Astrocyte of the spinal cord (primary cell): Measurements from ENCODE around the gene SMARCB1.
A peak's percentile ranks its signal among the peaks of the same experiment; 100 is the strongest.

Source experiments
- DNase-seq: peaks from one replicate; pipeline ENCODE4 v3.0.0; 2011; ENCODE audit warnings: low read depth, low spot score
- H3K4me3 ChIP-seq: 2 replicates; pipeline ENCODE4 v1.5.1; 2011; ENCODE audit warnings: low read depth, mild to moderate bottlenecking, low read length, moderate library complexity
- in situ Hi-C: cut with HindIII; loops from 2 replicates; pipeline ENCODE4 v1.10.0; 2017; ENCODE audit warnings: low sequenced_read_pairs
- TF ChIP-seq, protein P1 (sequence below): IDR thresholded peaks from 2 replicates; pipeline ENCODE4 v1.5.1; 2012; ENCODE audit warnings: low read depth, mild to moderate bottlenecking, low read length, inconsistent platforms

The SMARCB1 gene

DNA sequence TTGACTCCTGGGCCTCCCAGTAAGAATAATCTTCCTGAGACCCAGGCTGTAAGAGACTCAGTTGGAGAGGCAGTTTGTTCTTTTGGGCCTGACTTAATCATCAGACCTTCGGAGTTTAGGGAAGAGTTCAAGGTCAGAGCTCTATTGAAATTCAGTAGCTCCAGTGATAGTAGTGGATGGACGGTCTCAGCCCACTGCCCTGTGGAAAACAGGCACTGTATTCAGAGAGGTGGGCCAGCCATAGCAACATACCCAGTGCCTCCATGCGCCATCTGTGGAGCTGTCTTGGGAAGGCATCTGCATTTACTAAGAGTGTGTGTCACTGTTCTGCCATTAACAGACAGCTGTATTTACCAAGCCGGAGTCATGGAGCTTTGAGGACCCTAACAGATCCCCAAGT is 2.9 kb downstream of the SMARCB1 start:
- no peak for DNase-seq
- in situ Hi-C loops, result no loop called here
- H3K4me3 ChIP-seq, result no peak overlapping the region
- TF ChIP-seq, protein P1, sequence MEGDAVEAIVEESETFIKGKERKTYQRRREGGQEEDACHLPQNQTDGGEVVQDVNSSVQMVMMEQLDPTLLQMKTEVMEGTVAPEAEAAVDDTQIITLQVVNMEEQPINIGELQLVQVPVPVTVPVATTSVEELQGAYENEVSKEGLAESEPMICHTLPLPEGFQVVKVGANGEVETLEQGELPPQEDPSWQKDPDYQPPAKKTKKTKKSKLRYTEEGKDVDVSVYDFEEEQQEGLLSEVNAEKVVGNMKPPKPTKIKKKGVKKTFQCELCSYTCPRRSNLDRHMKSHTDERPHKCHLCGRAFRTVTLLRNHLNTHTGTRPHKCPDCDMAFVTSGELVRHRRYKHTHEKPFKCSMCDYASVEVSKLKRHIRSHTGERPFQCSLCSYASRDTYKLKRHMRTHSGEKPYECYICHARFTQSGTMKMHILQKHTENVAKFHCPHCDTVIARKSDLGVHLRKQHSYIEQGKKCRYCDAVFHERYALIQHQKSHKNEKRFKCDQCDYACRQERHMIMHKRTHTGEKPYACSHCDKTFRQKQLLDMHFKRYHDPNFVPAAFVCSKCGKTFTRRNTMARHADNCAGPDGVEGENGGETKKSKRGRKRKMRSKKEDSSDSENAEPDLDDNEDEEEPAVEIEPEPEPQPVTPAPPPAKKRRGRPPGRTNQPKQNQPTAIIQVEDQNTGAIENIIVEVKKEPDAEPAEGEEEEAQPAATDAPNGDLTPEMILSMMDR, result peak; percentile 21

- TF ChIP-seq, protein P1, result no peak
- in situ Hi-C loops, result no loop called here
- H3K4me3 ChIP-seq, result no peak overlapping the region
- no peak for DNase-seq
Observed at GRCh38 chr22:23790819-23791737, 4.3 kb downstream of the SMARCB1 start.

DNA sequence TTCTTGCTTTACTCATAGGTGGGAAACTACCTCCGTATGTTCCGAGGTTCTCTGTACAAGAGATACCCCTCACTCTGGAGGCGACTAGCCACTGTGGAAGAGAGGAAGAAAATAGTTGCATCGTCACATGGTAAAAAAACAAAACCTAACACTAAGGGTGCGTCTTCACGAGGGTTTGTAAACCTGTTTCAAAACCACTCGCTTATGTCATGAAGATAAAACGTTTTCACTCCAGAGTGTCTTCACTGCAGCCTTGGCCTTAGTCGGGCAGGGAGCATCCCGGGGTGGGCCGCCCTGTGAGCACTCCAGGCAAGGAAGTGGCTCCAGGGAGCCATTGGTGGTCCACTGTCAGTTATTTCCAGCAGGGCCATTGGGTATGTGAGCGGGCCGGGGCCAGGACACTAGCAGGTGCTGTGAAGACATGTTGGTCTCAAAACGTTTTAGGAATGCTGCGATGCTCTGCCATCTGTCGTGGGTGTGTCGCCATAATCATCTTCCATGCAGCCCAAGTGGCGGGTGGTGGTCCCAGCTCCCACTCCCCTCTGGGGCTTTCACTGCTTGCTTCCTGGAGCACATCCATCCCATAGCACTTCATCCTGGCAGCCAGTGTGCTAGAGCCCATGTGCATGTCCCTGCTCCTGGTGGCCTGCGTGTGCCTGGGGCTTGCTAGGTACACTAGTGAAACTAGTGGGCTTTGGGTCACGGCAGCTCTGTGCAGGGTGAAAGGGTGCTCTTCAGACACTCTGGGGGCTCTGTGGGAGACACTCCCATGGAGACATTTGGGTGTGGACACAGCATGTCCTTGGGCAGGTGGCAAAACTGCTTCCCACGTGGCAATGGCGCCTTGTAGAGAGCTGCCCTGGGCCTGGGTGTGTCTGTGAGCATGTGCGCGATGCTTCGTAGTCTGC is 5.2 kb downstream of the SMARCB1 start:
- no peak overlapping the region for H3K4me3 ChIP-seq
- TF ChIP-seq, protein P1, result no peak
- in situ Hi-C loops, result no loop called here
- DNase-seq, result no peak

DNA sequence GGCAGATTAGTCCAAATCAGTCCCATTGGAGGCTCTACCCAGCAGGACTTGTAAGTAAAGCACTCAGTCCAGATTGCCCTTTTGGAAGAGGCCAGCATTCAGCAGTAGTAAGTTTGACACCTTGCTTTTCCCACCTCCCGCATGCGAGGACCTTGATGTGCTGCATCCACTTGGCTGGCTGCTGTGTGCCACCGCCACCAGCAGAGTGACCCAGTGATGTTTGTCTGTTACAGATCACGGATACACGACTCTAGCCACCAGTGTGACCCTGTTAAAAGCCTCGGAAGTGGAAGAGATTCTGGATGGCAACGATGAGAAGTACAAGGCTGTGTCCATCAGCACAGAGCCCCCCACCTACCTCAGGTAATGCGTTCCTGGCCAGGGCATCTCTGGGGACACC is 6.6 kb downstream of the SMARCB1 start:
- TF ChIP-seq, protein P1, result no peak
- in situ Hi-C loops, result no loop called here
- DNase-seq, result no peak

DNA sequence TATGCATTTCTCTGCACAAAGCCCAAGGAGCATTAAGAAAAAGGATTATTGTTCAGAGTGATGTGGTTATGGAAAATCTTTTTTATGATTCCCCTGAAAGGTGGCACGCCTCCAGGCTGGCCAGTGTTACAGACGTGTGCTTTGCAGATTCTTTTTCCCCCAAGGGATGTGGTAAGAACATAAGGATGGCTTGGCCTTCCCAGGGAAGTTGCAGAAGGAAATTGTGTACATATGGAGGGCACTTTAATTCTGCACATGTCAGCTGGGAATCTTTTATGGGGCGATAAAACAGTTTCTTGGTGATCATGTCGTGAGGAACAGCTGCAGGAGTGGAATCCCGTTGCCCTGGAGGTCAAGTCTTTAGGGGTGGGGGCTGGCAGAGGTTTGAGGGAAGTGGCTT is 9.7 kb downstream of the SMARCB1 start:
- no peak overlapping the region for H3K4me3 ChIP-seq
- no peak for DNase-seq
- TF ChIP-seq, protein P1, result no peak
- in situ Hi-C loops, result no loop called here

More for the DNA sequence above, 6.6 kb downstream of the SMARCB1 start:
- no peak overlapping the region for H3K4me3 ChIP-seq
